GM18511 (cell line): ENCODE measurements around the gene TDRD12.
"Not testable (repeated sequence)": the region's sequence is repeated elsewhere in the genome, so short reads cannot be mapped to it uniquely, and the experiment has no call there.

ENCODE experiments used
- ATAC-seq: cut with Tn5 transposase; IDR thresholded peaks from one replicate; pipeline ENCODE4 v1.9.1; 2021; ENCODE audit warnings: mild to moderate bottlenecking, moderate library complexity; ENCODE audit not compliant: unreplicated experiment

The TDRD12 gene

DNA sequence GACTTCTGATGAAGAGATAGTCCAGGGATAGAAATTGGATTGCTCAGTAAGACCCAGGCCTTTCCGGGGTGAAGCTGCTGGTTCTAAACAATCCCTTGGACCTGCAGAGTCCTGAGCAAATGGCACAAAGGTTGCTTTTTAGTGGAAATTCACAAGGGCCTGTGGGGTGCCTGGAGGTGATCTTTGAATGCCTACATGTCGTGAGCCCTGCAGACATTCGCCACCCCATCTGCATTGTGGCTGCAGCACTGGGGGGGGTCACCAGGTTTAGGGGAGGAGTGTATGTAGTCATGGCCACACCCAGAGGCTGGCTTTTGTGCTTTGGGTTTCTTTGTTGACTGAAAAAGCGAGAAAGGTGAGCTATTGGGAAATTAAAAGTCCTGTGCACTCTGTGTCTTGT, 108.6 kb downstream of the TDRD12 start:
- no peak for ATAC-seq

DNA sequence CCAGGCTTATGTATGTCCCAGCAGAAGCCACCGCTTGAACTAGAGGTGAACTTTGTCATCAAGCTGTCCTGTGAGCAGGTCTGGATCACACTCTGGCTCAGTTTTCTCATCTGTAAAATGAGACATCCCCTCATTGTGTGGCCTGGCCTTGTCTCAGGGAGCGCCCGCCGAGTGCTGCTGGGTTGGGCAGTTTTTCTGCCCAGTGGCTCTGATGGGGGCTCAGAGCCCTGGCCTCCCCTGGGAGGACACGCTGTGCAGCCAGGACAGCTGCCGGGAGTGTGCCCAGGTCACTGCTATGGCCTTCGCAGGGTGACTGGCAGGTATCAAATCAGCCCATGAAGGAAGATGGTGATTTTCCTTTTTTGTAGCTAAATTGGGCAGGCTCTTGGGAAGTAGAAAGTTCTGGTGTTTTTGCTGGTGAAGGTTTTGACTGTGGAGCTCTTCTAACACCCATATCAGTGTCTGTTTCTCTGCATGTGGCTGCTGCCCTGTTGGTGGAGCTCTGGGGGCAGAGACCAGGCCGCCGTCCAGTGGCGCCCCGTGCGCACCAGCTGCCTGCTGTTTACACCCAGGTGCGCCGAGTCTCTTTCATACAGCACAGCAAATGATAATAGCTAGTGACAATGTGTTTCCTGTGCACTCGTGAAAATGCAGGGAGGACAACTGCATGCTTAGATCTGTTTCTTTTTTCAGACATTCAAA, 109.2 kb downstream of the TDRD12 start:
- ATAC-seq = no peak

DNA sequence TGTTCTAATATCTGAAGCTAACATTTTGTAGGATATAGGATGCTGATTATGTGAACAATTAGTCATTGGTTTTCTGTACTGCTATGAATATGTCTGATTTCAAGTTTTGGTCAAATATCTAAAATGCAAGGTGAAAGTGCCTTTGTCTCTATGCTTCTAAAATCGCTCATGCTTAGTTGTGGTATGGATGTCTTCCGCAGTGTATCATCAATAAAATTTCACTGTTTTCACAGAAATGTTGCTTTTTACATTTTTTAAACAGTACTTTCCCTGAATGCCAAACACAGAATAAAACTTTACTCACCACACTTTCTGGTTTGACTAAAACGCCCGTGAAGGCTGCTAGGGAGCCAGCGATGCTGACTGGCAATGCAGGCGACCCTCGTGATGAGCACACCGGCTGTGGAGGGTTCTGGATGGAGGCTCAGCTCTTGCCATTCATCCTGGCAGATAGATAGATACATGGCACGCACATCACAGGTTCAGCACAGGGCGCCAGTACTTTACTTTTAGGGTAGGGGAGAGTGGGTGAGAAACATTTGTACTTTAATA, 109.9 kb downstream of the TDRD12 start:
- ATAC-seq = no peak

DNA sequence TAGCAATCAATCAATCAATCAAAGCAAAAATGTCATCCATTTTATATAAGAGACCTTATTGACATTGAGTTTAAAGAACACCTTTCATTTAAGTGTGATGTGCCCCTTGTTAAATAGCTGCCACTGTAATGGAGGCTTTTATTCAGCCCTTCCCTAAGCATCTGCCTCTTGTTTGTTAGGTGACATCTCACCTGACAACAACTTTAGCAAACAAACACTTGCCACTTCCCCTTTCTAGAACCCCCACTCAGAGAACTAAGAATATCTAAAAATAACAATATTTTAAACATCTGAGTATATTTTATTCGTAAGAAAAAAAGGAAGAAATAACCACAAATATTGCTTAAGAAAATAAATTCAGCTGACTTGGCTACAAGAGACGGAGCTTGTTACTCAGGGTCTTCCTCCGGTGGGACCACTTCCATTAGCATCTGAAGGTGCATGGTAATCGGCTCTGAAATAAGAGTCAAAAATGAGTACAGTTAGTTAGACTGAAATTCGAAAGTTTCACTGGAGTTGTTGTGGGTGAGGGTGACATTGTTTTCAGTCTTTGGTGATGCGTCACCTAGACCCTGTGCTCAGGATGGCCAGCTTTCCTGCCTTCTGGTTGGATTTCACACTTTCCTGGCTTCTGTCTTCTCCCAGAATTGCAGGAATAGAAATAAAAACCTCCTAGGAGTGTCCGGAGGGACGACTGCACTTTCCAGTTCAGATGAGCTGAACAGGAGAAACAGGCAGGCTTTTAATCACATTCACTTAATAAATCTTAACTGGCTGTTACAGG, 110.9 kb downstream of the TDRD12 start:
- no peak for ATAC-seq

DNA sequence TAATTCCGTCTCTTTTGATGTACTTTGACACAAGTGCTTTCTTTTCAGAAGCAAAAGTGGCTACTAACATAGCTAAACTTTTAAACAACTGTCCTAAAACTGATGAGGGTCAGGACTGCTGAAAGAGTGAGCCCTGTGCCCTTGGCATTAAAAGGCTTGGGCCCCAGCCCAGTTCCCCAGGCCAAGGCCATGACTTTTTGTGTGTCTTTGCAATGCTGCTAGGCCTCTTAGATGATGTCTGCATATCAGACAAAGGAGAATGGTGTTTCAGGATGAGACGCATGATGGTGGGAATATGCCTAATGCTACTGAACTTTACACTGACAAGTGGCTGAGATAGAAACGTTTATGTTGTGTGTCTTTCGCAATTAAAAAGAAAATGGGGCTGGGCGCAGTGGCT, 112.0 kb downstream of the TDRD12 start:
- no peak for ATAC-seq

DNA sequence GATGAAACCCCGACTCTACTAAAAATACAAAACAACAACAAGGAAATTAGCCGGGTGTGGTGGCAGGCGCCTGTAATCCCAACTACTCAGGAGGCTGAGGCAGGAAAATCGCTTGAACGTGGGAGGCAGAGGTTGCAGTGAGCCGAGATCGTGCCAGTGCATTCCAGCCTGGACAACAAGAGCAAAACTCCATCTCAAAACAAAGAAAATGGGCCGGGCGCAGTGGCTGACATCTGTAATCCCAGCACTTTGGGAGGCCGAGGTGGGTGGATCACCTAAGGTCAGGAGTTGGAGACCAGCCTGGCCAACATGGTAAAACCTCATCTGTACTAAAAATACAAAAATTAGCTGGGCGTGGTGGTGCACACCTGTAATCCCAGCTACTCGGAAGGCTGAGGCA, 112.5 kb downstream of the TDRD12 start:
- ATAC-seq = not testable (repeated sequence)

DNA sequence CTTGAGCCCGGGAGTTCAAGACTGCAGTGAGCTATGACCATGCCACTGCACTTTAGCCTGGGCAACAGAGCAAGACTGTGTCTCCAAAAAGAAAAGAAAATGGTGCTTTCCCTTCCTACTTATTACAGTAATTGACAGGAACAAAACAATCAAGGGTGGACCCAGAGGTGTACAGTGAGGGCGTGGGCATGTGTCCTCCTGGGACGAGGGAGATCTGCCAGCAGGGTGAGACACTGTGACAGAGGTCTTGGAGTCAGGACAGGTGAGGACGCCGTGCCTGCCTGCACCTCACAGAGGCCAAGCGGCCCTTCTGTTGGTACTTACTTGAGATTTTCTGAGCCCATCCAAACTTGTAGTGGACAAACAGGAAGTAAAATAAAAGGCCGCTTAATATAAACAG, 113.3 kb downstream of the TDRD12 start:
- ATAC-seq = not testable (repeated sequence)

DNA sequence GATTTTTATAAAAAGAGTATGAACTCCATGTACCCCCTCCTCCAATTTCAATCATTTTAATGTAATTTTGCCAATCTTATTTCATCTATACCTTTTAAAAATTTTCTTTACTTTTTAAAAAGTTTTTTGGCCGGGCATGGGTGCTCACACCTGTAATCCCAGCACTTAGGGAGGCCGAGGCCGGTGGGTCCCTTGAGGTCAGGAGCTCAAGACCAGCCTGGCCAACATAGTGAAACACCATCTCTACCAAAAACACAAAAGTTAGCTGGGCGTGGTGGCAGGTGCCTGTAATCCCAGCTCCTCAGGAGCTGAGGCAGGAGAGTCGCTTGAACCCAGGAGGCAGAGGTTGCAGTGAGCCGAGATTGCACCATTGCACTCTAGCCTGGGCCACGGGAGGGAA, 113.8 kb downstream of the TDRD12 start:
- not testable (repeated sequence) for ATAC-seq

DNA sequence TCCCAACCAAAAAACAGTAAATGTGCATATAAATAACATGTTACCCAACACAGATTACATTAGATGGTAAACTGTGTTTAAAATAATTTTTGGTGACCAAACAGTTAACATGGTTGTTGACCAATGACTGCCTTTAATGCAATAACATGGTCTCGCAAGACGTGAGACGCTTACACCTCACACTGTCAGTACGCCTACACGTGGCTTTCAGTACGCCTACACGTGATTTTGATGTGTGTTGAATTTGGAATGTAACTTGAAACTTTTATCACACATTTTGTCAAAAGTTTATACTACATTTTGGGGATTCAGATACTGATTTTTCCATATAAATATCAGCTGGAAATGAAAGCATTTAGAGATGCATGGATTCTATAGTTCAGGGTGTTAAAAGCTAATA, 118.0 kb downstream of the TDRD12 start:
- no peak for ATAC-seq

DNA sequence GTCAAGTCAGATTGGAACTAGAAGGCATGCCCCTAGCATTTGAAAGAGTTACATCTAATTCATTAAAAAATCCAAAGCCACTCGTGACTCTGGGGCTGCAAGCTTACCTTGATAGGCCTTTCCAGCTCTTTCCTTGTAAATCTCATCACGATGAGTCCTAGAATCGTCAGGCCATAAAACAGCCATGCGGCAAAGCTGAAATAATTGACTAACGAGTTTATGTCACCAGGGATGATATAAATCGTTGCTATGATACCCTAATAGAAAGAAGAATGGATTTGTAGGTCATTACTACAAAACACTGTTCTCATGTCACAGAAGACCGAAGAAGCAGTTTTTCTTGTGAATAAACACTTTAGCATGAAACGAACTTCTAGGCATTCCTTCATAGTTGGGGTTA, 122.5 kb downstream of the TDRD12 start:
- no peak for ATAC-seq

DNA sequence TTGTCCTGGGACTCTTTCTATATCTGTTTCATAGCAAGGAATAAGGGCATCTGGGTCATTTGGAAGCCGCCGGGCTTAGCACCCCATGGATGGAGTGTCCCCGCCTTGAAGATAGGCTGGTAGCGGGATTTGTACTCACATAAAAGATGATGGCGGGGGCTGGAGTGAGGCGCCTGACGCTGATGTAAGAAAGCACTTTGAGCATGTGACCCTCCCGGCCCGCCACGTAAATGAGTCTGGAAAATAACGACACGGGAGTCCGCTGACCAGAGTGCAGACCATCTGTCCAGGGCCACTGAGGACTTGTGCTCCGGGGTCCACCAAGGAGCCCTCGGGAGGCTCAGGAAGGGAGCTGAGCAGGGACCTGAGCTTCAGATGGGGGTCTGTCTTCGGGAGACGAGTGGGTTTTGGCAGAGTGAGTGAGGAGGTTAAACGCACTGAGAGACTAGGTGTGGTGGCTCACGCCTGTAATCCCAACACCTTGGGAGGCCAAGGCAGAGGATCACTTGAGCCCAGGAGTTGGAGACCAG, 124.2 kb downstream of the TDRD12 start:
- no peak for ATAC-seq

DNA sequence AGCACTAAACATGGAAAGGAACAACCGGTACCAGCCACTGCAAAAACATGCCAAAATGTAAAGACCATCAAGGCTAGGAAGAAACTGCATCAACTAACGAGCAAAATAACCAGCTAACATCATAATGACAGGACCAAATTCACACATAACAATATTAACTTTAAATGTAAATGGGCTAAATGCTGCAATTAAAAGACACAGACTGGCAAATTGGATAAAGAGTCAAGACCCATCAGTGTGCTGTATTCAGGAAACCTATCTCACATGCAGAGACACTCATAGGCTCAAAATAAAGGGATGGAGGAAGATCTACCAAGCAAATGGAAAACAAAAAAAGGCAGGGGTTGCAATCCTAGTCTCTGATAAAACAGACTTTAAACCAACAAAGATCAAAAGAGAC, 128.5 kb downstream of the TDRD12 start:
- not testable (repeated sequence) for ATAC-seq

DNA sequence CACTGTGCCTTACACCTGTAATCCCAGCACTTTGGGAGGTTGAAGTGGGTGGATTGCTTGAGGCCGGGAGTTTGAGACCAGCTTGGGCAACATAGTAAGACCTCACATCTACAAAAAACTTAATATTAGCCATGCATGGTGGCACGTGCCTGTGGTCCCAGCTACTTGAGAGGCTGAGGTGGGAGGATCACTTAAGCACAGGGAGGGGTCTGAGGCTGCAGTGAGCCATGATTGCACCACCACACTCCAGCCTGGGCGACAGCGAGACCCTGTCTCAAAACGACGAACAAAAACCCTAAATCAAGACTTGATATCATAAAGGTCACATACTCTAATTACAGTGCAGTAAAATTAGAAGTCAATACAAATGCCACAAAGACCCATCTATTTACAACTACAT, 132.6 kb downstream of the TDRD12 start:
- no peak for ATAC-seq

DNA sequence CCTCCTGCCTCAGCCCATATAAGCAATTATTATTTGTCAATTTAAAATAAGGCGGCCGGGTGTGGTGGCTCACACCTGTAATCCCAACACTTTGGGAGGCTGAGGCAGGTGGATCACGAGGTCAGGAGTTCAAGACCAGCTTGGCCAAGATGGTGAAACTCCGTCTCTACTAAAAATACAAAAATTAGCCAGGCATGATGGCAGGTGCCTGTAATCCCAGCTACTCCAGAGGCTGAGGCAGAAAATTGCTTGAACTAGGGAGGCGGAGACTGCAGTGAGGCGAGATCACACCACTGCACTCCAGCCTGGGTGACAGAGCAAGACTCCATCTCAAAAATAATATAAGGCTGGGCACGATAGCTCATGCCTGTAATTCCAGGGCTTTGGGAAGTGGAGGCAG, 137.3 kb downstream of the TDRD12 start:
- not testable (repeated sequence) for ATAC-seq

DNA sequence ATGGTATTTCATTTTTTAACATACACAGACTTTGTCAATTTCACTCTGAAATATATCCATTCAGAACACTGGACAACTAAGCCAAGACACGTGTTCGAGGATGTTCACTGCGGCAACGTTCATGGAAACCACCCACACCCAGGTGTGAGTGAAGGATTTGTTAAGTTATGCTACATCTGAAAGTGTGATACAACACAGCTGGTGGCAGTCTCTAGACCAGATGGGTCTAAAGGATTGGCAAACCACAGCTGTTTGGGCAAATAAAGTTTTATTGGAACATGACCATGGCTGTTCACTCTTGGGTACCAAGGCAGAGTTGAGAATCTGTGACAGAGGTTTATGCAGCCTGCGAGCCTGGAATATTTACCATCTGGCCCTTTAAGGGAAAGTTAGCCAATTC, 138.0 kb downstream of the TDRD12 start:
- ATAC-seq = no peak

DNA sequence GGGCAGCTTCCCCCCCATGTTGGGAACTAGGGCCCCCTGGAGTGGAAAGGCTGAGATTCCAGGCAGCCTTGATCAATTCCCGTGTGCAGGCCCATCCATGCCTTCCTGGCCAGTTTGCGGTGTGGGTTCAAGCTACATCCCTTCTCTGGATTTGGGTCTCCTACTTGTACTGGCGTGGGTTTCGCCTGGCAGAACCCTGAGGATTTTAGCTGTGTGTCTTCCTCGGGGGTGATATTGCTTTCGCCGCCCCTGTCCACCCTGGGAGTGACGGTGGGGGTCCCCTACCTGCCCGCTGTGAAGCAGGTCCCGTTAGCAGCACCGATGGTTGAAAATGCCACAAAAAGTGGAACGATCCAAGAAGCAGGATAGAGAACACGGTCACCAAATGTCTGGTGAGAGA, 138.6 kb downstream of the TDRD12 start:
- no peak for ATAC-seq

DNA sequence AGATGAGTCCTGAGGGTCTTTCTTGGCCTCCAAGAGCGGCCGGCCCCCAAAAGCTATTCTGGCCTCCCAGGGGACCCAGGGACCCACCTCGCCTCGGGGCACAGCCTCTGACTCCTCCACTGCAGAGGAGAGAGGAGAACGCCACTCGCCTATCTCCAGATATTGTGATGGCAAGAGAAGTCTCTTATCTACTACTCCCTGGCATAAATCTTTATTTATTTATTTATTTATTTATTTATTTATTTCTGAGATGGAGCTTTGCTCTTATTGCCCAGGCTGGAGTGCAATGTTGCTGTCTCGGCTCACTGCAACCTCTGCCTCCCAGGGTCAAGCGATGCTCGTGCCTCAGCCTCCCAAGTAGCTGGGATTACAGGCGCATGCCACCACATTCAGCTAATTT, 139.0 kb downstream of the TDRD12 start:
- no peak for ATAC-seq

DNA sequence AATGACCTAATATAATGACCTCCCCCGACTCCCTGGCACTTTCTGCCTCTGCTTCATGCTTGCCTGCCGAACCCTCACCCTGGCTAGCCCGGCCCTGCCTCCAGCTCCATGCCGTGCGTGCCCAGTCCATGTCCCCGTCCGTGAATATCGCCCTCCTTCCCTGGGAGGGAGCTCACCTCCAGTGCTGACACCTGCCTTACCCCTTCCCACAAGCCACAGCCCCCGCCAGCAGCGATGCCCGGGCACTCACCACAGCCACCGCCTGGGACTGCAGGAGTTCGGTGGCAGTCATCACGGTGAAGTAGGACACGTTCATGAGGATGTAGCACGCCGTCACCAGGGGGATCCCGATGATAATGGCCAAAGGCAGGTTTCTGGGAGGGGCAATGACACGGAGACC, 140.0 kb downstream of the TDRD12 start:
- ATAC-seq = no peak

DNA sequence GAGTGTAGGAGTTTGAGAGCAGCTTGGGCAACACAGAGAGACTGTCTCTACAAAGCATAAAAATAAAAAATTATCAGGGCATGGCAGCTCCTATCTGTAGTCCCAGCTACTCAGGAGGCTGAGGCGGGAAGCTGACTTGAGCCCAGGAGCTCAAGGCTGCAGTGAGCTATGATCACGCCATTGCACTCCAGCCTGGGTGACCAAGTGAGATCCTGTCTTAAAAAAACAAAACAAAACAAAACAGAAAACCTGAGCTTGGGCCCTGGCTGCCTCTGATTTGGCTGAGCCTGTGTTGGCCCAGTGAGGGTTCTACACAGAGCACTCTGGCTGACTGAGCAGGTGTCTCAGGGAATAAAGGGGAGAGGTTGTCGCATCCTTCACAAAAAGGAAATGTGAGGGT, 142.0 kb downstream of the TDRD12 start:
- ATAC-seq = no peak

DNA sequence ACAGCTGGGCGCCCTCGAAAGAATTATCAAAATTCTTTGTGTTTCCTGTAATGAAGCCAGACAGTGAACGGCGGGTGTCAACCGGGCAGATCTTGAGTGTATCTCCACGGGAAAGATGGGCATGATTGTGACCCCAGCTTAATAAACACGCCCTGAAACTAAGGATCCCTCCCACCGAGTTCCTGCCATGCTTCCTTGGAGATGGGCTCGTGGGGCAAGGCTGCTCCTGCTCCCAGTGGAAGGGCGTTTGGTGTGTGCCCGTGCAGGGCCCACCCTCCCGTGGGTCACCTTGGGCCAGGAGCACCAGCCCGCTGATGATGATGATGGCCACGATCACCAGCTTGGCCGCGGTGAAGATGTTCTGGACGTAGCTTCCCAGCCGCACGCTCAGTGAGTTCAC, 142.6 kb downstream of the TDRD12 start:
- no peak for ATAC-seq

DNA sequence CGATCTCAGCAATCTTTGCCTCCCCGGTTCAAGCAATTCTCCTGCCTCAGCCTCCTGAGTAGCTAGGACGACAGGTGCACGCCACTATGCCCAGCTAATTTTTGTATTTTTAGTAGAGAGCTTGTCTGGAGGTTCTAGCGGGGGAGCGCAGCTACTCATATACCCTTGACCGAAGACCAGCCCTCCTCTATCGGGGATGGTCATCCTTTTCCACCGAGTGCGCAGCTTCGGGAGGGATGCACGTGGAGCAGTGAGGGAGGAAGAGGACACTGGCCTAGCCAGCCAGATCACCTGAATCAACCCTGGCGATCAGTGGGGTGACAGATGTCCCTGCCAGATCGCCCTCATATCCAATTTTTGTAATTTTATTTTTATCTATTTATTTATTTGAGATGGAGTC, 143.2 kb downstream of the TDRD12 start:
- no peak for ATAC-seq

DNA sequence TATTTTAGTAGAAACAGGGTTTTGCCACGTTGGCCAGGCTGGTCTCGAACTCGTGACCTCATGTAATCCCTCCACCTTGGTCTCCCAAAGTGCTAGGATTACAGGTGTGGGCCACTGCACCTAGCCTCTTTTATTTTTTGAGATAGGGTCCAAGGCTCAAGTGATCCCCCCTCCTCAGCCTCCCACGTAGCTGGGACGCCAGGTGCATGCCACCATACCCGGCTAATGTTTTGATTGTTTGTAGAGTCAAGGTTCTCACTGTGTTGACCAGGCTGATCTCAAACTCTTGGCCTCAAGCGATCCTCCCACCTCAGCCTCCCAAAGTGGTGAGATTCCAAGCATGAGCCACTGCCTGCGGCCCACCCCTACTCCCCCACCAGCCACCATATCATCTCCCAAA, 143.7 kb downstream of the TDRD12 start:
- ATAC-seq = no peak
